ENCODE results near the gene HERC2. TPM values are rescaled to one million over a fixed set of nuclear protein-coding genes. Genes with fewer than 3 reads are reported as not detected.

Gene HERC2
- total RNA-seq, 1 donor, result 53.6 TPM

DNA sequence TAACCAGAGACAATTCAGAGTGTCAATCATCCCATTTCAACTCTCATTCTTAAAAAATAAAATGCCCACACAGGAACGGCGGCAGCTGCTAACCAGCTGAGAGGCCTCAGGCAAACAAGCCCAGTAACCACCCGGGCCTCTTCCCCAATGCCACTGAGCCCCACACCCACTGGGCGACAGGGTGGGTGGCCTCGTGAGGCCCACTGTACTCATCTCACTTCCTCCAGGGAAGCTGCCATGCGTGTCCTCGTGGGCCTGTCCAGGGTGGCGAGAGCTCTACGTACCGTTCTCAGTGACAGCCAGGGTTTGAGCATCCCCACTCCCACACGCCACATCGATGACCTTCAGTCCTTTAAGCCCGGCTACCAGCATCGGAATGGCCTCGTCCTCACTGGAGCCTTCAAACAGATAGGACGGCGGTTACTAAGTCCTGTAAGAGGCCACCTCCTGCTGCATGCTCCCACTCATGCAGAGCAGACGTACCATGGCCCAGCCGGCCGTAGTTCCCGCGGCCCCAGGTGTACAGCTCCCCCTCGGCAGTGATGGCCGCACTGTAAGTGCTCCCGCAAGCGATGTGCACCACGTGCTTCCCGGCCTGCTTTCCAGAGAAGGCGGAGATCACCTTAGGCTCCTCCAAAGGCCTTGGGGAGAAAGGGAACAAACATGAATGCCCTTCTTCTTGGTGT, 56.5 kb downstream of the HERC2 start:
- Histone ChIP-seq H2AFZ (ENCODE audit: low read length) (no peak overlapping the region), H3K27ac (ENCODE audit: low read depth, low read length) (no peak overlapping the region), H3K36me3 (ENCODE audit: insufficient read depth, low read length) (peaks cover 58% of the 10 kb centered on the region), H3K27me3 (ENCODE audit: insufficient read depth, low read length) (no peaks in the 10 kb centered on the region), H3K79me2 (ENCODE audit: insufficient read depth, low read length) (peaks cover 27% of the 10 kb centered on the region), H3K4me2 (ENCODE audit: insufficient read depth, low read length) (no peak overlapping the region), H3K4me3 (ENCODE audit: insufficient read depth, low read length) (no peak overlapping the region), H4K20me1 (ENCODE audit: insufficient read depth, low read length) (peaks cover 2% of the 10 kb centered on the region), H3K9me3 (ENCODE audit: low read depth, low read length) (no peaks in the 10 kb centered on the region), H3K4me1 (ENCODE audit: insufficient read depth, low read length) (no peaks in the 10 kb centered on the region)
- TF ChIP-seq, protein P1, sequence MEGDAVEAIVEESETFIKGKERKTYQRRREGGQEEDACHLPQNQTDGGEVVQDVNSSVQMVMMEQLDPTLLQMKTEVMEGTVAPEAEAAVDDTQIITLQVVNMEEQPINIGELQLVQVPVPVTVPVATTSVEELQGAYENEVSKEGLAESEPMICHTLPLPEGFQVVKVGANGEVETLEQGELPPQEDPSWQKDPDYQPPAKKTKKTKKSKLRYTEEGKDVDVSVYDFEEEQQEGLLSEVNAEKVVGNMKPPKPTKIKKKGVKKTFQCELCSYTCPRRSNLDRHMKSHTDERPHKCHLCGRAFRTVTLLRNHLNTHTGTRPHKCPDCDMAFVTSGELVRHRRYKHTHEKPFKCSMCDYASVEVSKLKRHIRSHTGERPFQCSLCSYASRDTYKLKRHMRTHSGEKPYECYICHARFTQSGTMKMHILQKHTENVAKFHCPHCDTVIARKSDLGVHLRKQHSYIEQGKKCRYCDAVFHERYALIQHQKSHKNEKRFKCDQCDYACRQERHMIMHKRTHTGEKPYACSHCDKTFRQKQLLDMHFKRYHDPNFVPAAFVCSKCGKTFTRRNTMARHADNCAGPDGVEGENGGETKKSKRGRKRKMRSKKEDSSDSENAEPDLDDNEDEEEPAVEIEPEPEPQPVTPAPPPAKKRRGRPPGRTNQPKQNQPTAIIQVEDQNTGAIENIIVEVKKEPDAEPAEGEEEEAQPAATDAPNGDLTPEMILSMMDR (IDR thresholded peaks at IDR 0.05; ENCODE audit: extremely low read depth, low read depth, low read length), result no peak
- DNase-seq (ENCODE audit: insufficient read length, low spot score, missing footprints), result no peak

- no peak for DNase-seq (ENCODE audit: insufficient read length, low spot score, missing footprints)
- no peak overlapping the region for H2AFZ ChIP-seq (ENCODE audit: low read length)
- H3K4me2 ChIP-seq (ENCODE audit: insufficient read depth, low read length), result no peak overlapping the region
- peaks cover 30% of the 10 kb centered on the region for H3K79me2 ChIP-seq (ENCODE audit: insufficient read depth, low read length)
- no peaks in the 10 kb centered on the region for H3K9me3 ChIP-seq (ENCODE audit: low read depth, low read length)
- H3K4me3 ChIP-seq (ENCODE audit: insufficient read depth, low read length), result no peak overlapping the region
- no peaks in the 10 kb centered on the region for H3K27me3 ChIP-seq (ENCODE audit: insufficient read depth, low read length)
- no peaks in the 10 kb centered on the region for H3K4me1 ChIP-seq (ENCODE audit: insufficient read depth, low read length)
- H4K20me1 ChIP-seq (ENCODE audit: insufficient read depth, low read length), result peaks cover 2% of the 10 kb centered on the region
- no peak overlapping the region for H3K27ac ChIP-seq (ENCODE audit: low read depth, low read length)
- TF ChIP-seq, protein P1 (IDR thresholded peaks at IDR 0.05; ENCODE audit: extremely low read depth, low read depth, low read length), result no peak
- peaks cover 56% of the 10 kb centered on the region for H3K36me3 ChIP-seq (ENCODE audit: insufficient read depth, low read length)
Observed at GRCh38 chr15:28264166-28264565, 57.8 kb downstream of the HERC2 start.

- H3K9me3 ChIP-seq (ENCODE audit: low read depth, low read length), result no peaks in the 10 kb centered on the region
- peaks cover 36% of the 10 kb centered on the region for H3K79me2 ChIP-seq (ENCODE audit: insufficient read depth, low read length)
- H3K4me2 ChIP-seq (ENCODE audit: insufficient read depth, low read length), result no peak overlapping the region
- H4K20me1 ChIP-seq (ENCODE audit: insufficient read depth, low read length), result peaks cover 2% of the 10 kb centered on the region
- H3K4me3 ChIP-seq (ENCODE audit: insufficient read depth, low read length), result no peak overlapping the region
- DNase-seq (ENCODE audit: insufficient read length, low spot score, missing footprints), result no peak
- H3K36me3 ChIP-seq (ENCODE audit: insufficient read depth, low read length), result peaks cover 42% of the 10 kb centered on the region
- no peak overlapping the region for H3K27ac ChIP-seq (ENCODE audit: low read depth, low read length)
- no peaks in the 10 kb centered on the region for H3K27me3 ChIP-seq (ENCODE audit: insufficient read depth, low read length)
- TF ChIP-seq, protein P1 (IDR thresholded peaks at IDR 0.05; ENCODE audit: extremely low read depth, low read depth, low read length), result no peak
- no peak overlapping the region for H2AFZ ChIP-seq (ENCODE audit: low read length)
- H3K4me1 ChIP-seq (ENCODE audit: insufficient read depth, low read length), result no peaks in the 10 kb centered on the region
Observed at GRCh38 chr15:28262438-28262837, 59.5 kb downstream of the HERC2 start.

DNA sequence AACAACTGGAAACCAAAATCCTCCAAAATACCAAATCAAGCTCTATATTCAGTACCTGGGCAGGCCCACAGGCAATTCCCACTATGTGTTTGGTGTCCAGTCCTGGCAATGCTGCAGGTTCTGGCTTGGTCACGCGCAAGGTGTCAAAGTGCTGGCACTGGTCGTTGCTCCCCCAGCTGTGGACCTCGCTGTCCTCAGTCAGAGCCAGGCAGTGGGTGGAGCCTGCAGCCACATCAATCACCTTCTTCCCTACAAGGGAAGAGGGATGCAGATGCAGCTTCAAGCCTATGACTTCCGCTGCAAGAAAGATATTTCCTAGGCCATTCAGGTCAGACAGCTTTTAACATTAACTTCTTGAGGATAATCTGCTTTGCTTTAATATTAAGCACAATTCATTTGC, 61.3 kb downstream of the HERC2 start:
- DNase-seq (ENCODE audit: insufficient read length, low spot score, missing footprints), result no peak
- Histone ChIP-seq H3K27me3 (ENCODE audit: insufficient read depth, low read length) (no peaks in the 10 kb centered on the region), H3K36me3 (ENCODE audit: insufficient read depth, low read length) (peaks cover 31% of the 10 kb centered on the region), H2AFZ (ENCODE audit: low read length) (no peak overlapping the region), H3K4me2 (ENCODE audit: insufficient read depth, low read length) (no peak overlapping the region), H3K79me2 (ENCODE audit: insufficient read depth, low read length) (peaks cover 44% of the 10 kb centered on the region), H3K9me3 (ENCODE audit: low read depth, low read length) (no peaks in the 10 kb centered on the region), H3K4me1 (ENCODE audit: insufficient read depth, low read length) (no peaks in the 10 kb centered on the region), H3K27ac (ENCODE audit: low read depth, low read length) (no peak overlapping the region), H4K20me1 (ENCODE audit: insufficient read depth, low read length) (peaks cover 2% of the 10 kb centered on the region), H3K4me3 (ENCODE audit: insufficient read depth, low read length) (no peak overlapping the region)
- TF ChIP-seq, protein P1 (IDR thresholded peaks at IDR 0.05; ENCODE audit: extremely low read depth, low read depth, low read length), result no peak

All from osteoblast (primary cell).